Glutamatergic neuron (in vitro differentiated cells): ENCODE measurements around the gene ORM2. TPM values are rescaled to one million over a fixed set of nuclear protein-coding genes. Genes with fewer than 3 reads are reported as not detected.
A peak's percentile ranks its signal among the peaks of the same experiment; 100 is the strongest.

Experiments used
- DNase-seq: peaks from one replicate; pipeline ENCODE4 v3.0.0; 2022
- H3K27ac Mint-ChIP-seq: one replicate; pipeline ENCODE4 v1.8.0; 2020; ENCODE audit warnings: mild to moderate bottlenecking, mixed read lengths, inconsistent platforms; ENCODE audit not compliant: unreplicated experiment
- H3K27me3 Mint-ChIP-seq: one replicate; pipeline ENCODE4 v1.8.0; 2020; ENCODE audit warnings: mild to moderate bottlenecking, moderate library complexity, mixed read lengths, inconsistent platforms; ENCODE audit not compliant: unreplicated experiment
- H3K36me3 Mint-ChIP-seq: one replicate; pipeline ENCODE4 v1.8.0; 2020; ENCODE audit warnings: mild to moderate bottlenecking, mixed read lengths, inconsistent platforms; ENCODE audit not compliant: unreplicated experiment
- H3K4me1 Mint-ChIP-seq: one replicate; pipeline ENCODE4 v1.8.0; 2020; ENCODE audit warnings: mild to moderate bottlenecking, low read depth, mixed read lengths, inconsistent platforms; ENCODE audit not compliant: unreplicated experiment
- H3K4me3 Mint-ChIP-seq: one replicate; pipeline ENCODE4 v1.8.0; 2020; ENCODE audit warnings: mild to moderate bottlenecking, mixed read lengths, inconsistent platforms; ENCODE audit not compliant: unreplicated experiment
- H3K9me3 Mint-ChIP-seq: one replicate; pipeline ENCODE4 v1.8.0; 2020; ENCODE audit warnings: mild to moderate bottlenecking, moderate library complexity, mixed read lengths, inconsistent platforms; ENCODE audit not compliant: unreplicated experiment
- CTCF ChIP-seq: fragments of 200-600 bp; sonication (generic); IDR thresholded peaks from one replicate; pipeline ENCODE4 v1.5.0; 2021; ENCODE audit not compliant: partially characterized antibody, unreplicated experiment
- total RNA-seq: library from RNA; stranded (reverse); fragmentation: NEBNext Ultra II Directional; extraction: Animal tissue kit (Norgen Biotek cat#: 25700); gene quantifications from one replicate; pipeline ENCODE4 v1.2.1, GENCODE V29; 2021; ENCODE audit not compliant: unreplicated experiment

The ORM2 gene
- total RNA-seq, 1 donor from 2014 or later = not detected

- no peak overlapping the region for H3K4me3 Mint-ChIP-seq
These were observed 46.7 kb upstream of the ORM2 start for GRCh38 chr9:114282926-114283325.

GRCh38 chr9:114283551-114284111 is 46.0 kb upstream of the ORM2 start:
- Mint-ChIP-seq H3K27me3 (peaks cover 2% of the 10 kb centered on the region), H3K27ac (no peak overlapping the region), H3K36me3 (no peaks in the 10 kb centered on the region), H3K4me3 (no peak overlapping the region), H3K9me3 (peaks cover 3% of the 10 kb centered on the region), H3K4me1 (peaks cover 25% of the 10 kb centered on the region)
- no peak for TF ChIP-seq CTCF
- peak; percentile 10 for DNase-seq

More at GRCh38 chr9:114282926-114283325, 46.7 kb upstream of the ORM2 start:
- H3K4me1 Mint-ChIP-seq = peaks cover 22% of the 10 kb centered on the region
- TF ChIP-seq CTCF = no peak
- H3K27me3 Mint-ChIP-seq = peaks cover 1% of the 10 kb centered on the region
- peaks cover 3% of the 10 kb centered on the region for H3K9me3 Mint-ChIP-seq
- H3K36me3 Mint-ChIP-seq = no peaks in the 10 kb centered on the region
- no peak overlapping the region for H3K27ac Mint-ChIP-seq
- DNase-seq = peak; percentile 11

GRCh38 chr9:114284316-114285060 is 45.2 kb upstream of the ORM2 start:
- Mint-ChIP-seq H3K36me3 (no peaks in the 10 kb centered on the region), H3K4me1 (peaks cover 25% of the 10 kb centered on the region), H3K9me3 (peaks cover 3% of the 10 kb centered on the region), H3K4me3 (no peak overlapping the region), H3K27ac (no peak overlapping the region), H3K27me3 (peaks cover 2% of the 10 kb centered on the region)
- no peak for TF ChIP-seq CTCF
- peak; percentile 5 for DNase-seq

- H3K9me3 Mint-ChIP-seq = peaks cover 3% of the 10 kb centered on the region
- H3K27ac Mint-ChIP-seq = no peak overlapping the region
- peaks cover 2% of the 10 kb centered on the region for H3K27me3 Mint-ChIP-seq
- DNase-seq = peak; percentile 22
- H3K4me1 Mint-ChIP-seq = peaks cover 25% of the 10 kb centered on the region
- no peaks in the 10 kb centered on the region for H3K36me3 Mint-ChIP-seq
- H3K4me3 Mint-ChIP-seq = no peak overlapping the region
- no peak for TF ChIP-seq CTCF
These were observed 44.4 kb upstream of the ORM2 start for GRCh38 chr9:114285166-114285867.
